Measurements from ENCODE around the gene TSKS. TPM values are rescaled to one million over a fixed set of nuclear protein-coding genes. Genes with fewer than 3 reads are reported as not detected.

TSKS gene
- total RNA-seq, 2 experiments from 2014 or later: not detected

- Histone ChIP-seq H3K36me3 (ENCODE audit: insufficient read depth, low read length) (peaks cover 51% of the 10 kb centered on the region), H3K27ac (ENCODE audit: low read depth, low read length, poor library complexity, severe bottlenecking) (no peak overlapping the region), H3K4me3 (ENCODE audit: low read depth, low read length, poor library complexity, severe bottlenecking) (no peak overlapping the region), H3K4me2 (ENCODE audit: low read length) (no peak overlapping the region), H3K9me2 (ENCODE audit: insufficient read depth, low read length) (no peaks in the 10 kb centered on the region), H3K79me2 (ENCODE audit: insufficient read depth, low read depth, low read length) (no peaks in the 10 kb centered on the region), H3K4me1 (ENCODE audit: insufficient read depth, low read length, poor library complexity, severe bottlenecking) (peaks cover 22% of the 10 kb centered on the region), H4K20me1 (ENCODE audit: insufficient read depth, low read length) (no peaks in the 10 kb centered on the region), H2AFZ (ENCODE audit: low read length) (no peak overlapping the region), H3K9me3 (ENCODE audit: low read length) (no peaks in the 10 kb centered on the region)
- no TSS peak for BruUV-seq (replicated peaks)
- TF ChIP-seq CTCF (conservative IDR thresholded peaks at IDR 0.05; ENCODE audit: low read length) (no peak), EZH2phosphoT487 (IDR thresholded peaks at IDR 0.05; ENCODE audit: borderline replicate concordance, low read depth, low read length) (no peak)
- ChIA-PET CTCF (ENCODE audit: unreplicated experiment) (no interaction called here), POLR2A (no interaction called here)
- no peak for DNase-seq (ENCODE audit: low spot score)
- intact Hi-C loops (cut with micrococcal nuclease; ENCODE audit: unreplicated experiment): no loop called here
These were observed 44.2 kb upstream of the TSKS start for GRCh38 chr19:49807058-49807903.

GRCh38 chr19:49806620-49806959 lies 43.5 kb upstream of the TSKS start:
- Histone ChIP-seq H2AFZ (ENCODE audit: low read length) (no peak overlapping the region), H3K4me3 (ENCODE audit: low read depth, low read length, poor library complexity, severe bottlenecking) (no peak overlapping the region), H3K9me3 (ENCODE audit: low read length) (no peaks in the 10 kb centered on the region), H3K4me1 (ENCODE audit: insufficient read depth, low read length, poor library complexity, severe bottlenecking) (peaks cover 18% of the 10 kb centered on the region), H3K36me3 (ENCODE audit: insufficient read depth, low read length) (peaks cover 51% of the 10 kb centered on the region), H3K9me2 (ENCODE audit: insufficient read depth, low read length) (no peaks in the 10 kb centered on the region), H3K79me2 (ENCODE audit: insufficient read depth, low read depth, low read length) (no peaks in the 10 kb centered on the region), H4K20me1 (ENCODE audit: insufficient read depth, low read length) (no peaks in the 10 kb centered on the region), H3K27ac (ENCODE audit: low read depth, low read length, poor library complexity, severe bottlenecking) (no peak overlapping the region), H3K4me2 (ENCODE audit: low read length) (no peak overlapping the region)
- TF ChIP-seq EZH2phosphoT487 (IDR thresholded peaks at IDR 0.05; ENCODE audit: borderline replicate concordance, low read depth, low read length) (no peak), CTCF (conservative IDR thresholded peaks at IDR 0.05; ENCODE audit: low read length) (no peak)
- intact Hi-C loops (cut with micrococcal nuclease; ENCODE audit: unreplicated experiment): no loop called here
- BruUV-seq (replicated peaks): TSS peak; percentile 57
- ChIA-PET POLR2A (no interaction called here), CTCF (ENCODE audit: unreplicated experiment) (no interaction called here)
- no peak for DNase-seq (ENCODE audit: low spot score)

- DNase-seq (ENCODE audit: low spot score): no peak
- CTCF ChIA-PET (ENCODE audit: unreplicated experiment): no interaction called here
- POLR2A ChIA-PET: no interaction called here
- H2AFZ ChIP-seq (ENCODE audit: low read length): no peak overlapping the region
- H4K20me1 ChIP-seq (ENCODE audit: insufficient read depth, low read length): no peaks in the 10 kb centered on the region
- peaks cover 54% of the 10 kb centered on the region for H3K36me3 ChIP-seq (ENCODE audit: insufficient read depth, low read length)
- no peaks in the 10 kb centered on the region for H3K79me2 ChIP-seq (ENCODE audit: insufficient read depth, low read depth, low read length)
- H3K4me2 ChIP-seq (ENCODE audit: low read length): no peak overlapping the region
- H3K4me1 ChIP-seq (ENCODE audit: insufficient read depth, low read length, poor library complexity, severe bottlenecking): peaks cover 18% of the 10 kb centered on the region
- BruUV-seq (replicated peaks): no TSS peak
- no peak overlapping the region for H3K27ac ChIP-seq (ENCODE audit: low read depth, low read length, poor library complexity, severe bottlenecking)
- H3K9me2 ChIP-seq (ENCODE audit: insufficient read depth, low read length): no peaks in the 10 kb centered on the region
- intact Hi-C loops (cut with micrococcal nuclease; ENCODE audit: unreplicated experiment): no loop called here
- H3K9me3 ChIP-seq (ENCODE audit: low read length): no peaks in the 10 kb centered on the region
- H3K4me3 ChIP-seq (ENCODE audit: low read depth, low read length, poor library complexity, severe bottlenecking): no peak overlapping the region
- TF ChIP-seq EZH2phosphoT487 (IDR thresholded peaks at IDR 0.05; ENCODE audit: borderline replicate concordance, low read depth, low read length) (no peak), CTCF (conservative IDR thresholded peaks at IDR 0.05; ENCODE audit: low read length) (no peak)
These were observed 42.9 kb upstream of the TSKS start for GRCh38 chr19:49805822-49806619.

Measured in OCI-LY7 (cell line).